GM18907 (cell line): ENCODE measurements around the gene PAFAH2.
A peak's percentile ranks its signal among the peaks of the same experiment; 100 is the strongest.

Experiments used
- ATAC-seq: cut with Tn5 transposase; IDR thresholded peaks from one replicate; pipeline ENCODE4 v1.9.1; 2021; ENCODE audit warnings: mild to moderate bottlenecking, moderate library complexity; ENCODE audit not compliant: unreplicated experiment

PAFAH2 gene

DNA sequence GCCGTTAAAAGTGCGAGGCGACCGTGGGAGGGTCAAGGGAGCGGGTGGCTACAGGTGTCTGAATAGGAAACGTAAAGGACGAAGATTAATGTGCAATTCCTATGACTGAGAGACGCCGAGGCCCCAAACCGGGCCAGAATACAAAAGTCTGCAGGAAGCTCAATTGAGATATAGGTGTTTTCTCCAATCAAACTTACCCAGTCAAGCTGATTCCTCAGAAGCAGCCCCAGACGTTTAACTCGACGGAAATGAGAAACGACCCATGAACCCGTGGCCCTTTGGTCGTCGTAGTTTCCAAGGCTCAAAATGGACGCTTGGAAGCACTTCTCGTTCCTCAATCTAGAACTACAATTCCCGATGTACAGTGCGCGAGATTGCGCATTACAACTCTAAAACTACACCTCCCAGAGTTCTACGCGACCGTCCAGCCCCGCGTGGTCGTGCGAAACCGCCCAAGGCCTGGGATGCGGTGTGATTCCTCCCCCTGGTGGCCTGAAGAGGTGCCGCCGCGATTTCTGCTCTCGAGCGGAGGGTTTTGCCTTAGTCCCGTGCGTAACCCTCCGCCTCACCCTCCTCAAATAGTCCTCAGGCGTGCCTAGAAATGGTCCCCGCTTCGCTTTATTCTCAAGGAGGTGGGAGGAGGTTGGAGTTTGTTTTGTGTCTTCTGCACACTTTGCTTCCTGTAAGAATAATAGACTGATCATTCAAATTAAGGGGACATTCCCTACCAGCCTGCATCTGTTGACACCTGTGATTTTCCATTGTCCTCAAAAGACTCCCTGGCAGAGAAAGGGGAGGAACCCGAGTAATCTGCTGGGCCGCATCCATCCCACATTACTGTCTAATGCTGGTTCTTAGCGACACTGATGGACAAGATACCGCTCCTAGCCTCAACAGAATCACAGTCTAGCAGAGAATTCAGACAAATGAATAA is at the start of gene PAFAH2:
TSS of gene PAFAH2 (minus strand) at position 236 of the 934 bp plus-strand sequence. CDS start 7,247 bp downstream, outside the sequence.
- ATAC-seq = peak; percentile 96

DNA sequence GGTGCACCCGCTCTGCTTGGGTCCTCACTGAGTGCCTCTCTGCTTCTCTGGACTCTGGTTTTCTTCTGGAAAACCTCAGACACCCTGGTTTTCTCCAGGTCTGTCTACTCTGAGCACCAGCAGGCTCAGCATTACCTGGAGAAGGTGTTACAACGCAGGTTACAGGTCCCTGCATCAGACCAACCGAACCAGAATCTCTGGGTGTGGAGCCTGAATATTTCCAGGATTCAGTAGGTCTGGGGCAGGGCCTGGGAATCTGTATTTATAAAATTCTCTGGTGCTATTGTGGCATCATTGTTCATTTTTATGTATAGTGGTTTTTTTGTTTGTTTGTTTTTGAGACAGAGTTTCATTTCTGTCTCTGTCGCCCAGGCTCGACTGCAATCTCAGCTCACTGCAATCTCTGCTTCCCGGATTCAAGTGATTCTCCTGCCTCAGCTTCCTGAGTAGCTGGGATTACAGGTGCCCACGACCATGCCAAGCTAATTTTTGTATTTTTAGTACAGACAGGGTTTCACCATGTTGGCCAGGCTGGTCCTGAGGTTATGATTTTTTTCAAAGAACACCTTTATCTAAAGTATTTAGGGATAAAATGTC is 49.5 kb upstream of the PAFAH2 start:
- ATAC-seq = no peak

DNA sequence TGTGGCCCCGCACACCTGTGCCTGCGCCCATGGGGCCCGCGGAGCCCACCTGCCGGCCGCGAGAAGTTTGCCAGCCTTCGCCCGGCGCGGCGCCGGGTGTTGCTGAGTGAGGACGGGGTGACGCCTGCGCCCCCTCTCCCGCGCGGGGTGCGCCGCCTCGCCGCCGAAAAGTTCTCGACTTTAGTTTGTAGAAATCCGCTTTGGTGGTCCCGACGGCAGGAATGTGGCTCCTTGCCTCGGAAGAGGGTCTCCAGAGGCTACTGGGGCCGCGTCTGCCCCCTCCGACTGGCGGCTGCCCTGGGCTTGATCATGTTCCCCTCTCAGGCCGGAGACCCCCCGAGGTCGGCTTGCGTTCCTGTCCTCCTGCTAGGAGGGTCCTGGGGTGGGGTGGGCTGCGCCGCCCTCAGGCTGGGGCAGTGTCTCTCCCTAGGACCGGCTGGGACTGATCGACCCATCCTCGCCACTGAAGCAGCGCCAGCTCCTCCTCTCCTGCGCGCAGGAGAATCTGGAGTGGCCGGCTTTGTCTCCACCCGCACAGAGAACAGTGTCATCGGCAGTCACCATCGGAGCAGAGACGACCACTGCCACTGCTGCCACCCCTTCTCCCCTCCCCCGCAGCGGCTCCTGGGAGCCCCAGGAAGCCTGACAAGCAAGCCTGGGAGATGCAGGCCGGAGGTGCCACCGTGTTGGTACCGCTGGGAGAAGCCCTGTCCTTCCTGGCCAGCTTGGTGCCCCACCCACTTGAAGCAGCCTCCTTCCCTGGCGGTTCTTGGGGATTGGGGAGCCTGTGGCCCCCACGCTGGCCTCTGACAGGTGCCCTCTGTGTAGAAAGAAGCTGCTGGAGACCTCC is 48.6 kb upstream of the PAFAH2 start:
- no peak for ATAC-seq

DNA sequence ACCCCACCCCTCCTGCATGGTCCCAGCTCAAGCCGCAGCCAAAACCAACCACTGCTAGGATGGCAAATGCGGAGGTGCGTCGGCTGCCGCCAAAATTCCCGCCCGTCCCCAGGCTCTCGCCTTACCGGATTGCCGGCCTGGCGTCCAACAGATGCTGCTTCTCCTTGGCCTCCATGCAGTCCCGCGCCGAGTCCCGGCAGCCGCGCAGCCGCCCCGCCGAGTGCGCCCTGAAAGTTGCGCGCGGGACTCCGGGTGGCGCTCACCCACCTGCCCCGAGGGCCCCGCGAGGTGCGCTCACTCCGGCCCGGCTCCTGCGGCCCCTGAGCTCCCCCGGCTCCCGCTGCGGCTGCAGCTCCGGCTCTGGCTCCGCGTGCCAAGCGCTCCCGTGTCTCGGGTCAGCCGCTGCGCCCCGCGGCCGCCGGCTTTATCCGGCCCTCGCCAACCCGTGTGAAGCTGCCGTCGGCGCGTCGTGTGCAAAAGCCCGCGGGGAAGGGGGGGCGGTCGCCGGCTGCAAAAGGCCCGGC is 47.9 kb upstream of the PAFAH2 start, which contains the start of gene SLC30A2:
TSS of gene SLC30A2 (minus strand) at position 397 of the 524 bp plus-strand sequence. CDS start at position 175, 222 bp downstream.
- no peak for ATAC-seq

DNA sequence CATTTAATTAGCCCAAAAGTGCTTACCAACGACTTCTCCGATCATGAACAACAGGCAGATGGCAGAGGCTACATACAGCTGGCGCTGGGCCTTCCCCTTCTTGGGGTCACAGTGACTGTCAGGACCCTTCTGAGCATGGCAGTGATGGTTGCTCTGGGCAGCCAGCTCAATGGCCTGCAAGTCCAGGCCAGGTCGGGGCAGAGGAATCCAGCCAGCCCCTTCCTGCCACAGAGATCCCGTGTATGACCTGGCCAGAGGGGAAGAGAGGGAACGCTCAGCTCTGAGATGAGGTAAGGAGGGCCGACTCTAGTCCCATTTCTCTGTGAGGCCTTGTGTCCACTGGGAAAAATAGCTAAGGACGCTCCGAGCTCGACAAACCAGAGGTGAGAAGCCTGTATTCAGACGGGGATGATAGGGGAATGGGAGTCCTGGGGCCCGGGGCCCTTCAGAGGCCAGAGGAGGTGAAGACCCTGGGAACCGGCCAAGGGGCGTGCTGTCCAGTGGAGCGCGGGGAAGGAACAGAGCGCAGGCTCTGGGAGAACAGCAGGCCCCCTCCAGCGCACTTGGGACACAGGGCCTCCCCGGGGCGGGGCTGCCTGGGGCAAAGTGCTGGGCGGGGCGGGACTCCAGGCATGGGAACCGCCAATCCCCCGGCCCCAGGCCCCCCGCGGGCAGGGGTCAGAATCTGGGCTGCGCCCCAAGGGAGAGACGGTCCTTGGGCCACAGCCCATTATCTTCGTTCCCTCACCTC is 47.3 kb upstream of the PAFAH2 start:
- no peak for ATAC-seq

DNA sequence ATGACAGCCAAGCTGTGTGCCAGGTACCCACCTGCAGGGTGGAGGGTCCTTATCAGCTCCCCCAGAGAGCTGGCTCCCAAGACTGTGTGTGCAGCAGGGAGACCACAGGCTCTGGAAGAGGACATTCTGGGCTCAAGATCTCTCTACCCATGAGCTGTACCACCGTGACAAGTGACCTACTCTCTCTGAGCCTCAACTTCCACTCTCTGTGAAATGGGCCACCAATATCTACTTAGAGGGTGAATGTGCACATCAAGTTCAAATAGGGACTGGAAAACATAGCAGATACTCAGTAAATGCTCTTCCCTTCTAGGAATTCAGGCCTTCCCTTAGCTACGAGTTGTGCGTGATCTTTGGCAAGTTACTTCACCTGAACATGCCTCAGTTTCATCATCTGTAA is 46.6 kb upstream of the PAFAH2 start:
- ATAC-seq = no peak

DNA sequence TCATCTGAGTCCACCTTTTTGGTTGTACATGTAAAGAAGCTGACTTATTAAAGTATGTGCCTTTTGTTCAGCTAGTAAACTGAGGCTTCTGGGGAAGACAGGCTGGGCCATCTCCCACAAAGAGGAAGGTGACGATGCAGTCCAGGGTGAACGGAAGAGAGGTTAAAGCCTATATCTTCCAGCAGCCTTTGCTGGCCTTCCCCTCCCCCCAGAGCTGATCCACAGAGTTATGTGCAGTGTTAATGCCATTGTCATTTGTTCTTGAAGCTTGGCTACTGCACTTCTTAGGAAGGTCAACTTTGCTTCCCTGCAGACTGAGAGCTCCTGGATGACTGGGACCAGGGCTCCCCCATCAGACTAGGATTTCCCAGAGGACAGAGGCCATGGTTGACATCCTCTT is 45.9 kb upstream of the PAFAH2 start:
- ATAC-seq = no peak

DNA sequence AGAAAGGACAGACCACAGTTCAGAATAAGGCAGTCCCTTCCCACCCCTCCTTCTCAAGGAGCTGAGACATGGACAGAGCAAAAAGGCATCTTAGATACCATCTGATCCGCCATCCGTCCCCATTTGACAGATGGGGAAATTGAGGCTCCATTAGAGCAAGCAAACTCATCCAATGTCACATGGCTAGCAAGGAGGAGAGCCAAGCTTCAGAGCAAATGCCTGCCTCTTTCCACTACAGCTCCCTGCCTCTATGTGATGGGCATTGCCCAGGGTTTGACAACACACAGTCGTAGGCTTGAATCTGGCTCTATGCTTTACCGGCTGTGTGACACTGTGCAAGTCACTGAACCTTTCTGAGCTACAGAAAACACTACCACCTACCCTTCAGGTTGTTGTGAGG is 44.1 kb upstream of the PAFAH2 start:
- ATAC-seq = no peak

DNA sequence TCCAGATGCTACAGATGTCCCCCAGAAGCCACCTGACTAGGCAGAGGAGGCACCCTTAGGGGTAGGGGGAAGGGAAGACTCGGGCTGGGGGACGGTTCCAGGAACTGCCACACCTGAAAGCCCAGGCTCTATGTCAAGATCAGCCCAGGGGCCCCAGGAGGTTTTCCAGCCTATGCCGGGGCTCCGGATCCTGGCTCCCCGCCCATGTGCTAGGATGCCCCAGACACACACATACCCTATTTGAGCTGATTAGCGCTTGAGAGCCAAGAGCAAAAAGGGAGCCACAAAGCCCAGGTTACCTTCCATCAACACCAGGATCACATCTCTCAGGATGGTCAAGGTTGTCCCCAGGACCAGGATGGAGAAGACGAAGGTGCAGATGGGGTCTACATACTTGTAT is 43.5 kb upstream of the PAFAH2 start:
- no peak for ATAC-seq

DNA sequence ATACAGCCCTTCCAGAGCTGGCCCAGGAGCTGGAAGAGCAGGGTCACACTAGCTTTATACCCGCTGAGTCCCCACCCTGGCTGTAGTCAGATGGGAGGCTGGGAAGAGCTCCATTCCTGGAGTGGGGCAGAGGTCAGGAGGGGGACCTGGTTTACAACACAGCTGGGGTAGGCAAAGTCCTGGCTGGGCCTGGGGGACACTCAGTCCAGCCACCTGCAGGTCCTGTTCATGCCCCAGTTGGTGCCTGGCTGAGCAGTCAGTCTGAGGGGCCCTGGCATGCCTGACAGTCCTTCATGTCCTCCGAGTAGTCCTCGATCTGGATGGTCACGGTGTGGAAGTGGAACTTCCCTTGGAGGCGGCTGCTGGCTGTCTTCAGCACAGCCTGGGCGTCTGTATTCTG is 41.0 kb upstream of the PAFAH2 start:
- no peak for ATAC-seq

DNA sequence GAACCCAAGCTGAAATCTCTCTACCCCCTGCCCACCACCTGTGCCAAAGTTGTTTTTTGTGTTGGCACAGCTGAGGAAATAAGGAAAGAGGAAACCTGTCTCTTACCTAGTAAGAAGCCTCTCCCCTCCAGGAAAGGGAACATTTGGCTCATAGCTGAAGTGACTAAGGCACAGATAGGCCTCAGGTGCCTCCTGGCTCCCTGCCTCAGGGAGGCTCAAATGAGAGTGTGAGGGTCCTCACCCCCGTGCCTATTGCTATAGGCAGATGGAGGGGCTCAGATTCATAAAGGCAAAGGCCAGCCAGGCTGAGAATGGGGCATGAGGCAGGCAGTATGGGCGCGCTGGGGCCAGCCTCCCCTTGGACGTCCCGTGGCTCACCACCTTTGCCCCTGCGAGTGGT is 40.6 kb upstream of the PAFAH2 start:
- ATAC-seq = no peak

DNA sequence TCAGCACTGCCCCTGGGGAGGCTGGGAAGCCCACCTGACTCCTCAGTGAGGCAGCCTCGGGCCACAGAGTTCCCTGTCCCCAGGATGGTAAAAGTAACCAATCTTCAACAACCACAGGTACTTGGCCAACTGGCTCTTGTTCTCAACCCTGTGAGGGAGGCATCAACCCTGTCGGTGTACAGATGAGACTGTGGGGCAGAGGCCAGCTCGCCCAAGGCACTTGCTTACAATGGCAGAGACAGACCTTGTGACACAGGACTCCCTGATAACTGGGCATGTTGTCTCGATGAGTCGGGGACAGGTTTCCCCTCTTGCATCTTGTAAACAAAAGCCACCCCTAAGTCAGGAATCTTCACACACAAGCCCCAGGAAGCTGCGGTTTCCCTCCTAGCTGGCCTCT is 40.0 kb upstream of the PAFAH2 start:
- no peak for ATAC-seq

DNA sequence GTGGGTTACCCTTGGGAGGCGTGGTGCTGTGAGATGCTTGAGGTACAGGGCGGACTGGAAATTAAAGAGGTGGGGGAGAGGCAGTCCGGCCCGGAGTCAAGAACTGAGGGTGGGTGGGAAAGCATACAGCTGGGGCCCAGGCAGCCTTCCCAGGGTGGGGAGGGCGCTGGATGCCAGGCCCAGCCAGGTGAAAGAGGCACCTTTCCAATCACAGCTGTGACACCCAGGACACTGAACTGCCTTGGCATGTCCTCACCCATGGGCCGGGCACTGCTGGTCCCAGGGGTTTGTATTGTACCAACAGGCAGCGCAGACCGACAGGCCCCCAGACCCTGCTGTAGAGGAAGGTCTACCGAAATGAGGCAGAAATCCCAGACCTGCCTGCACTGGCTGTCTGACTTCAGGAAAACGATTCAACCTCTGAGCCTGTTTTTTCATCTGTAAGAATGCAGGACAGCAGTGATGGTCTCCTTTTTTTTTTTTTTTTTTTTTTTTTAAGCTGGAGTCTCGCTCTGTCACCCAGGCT is 39.0 kb upstream of the PAFAH2 start:
- ATAC-seq = no peak

DNA sequence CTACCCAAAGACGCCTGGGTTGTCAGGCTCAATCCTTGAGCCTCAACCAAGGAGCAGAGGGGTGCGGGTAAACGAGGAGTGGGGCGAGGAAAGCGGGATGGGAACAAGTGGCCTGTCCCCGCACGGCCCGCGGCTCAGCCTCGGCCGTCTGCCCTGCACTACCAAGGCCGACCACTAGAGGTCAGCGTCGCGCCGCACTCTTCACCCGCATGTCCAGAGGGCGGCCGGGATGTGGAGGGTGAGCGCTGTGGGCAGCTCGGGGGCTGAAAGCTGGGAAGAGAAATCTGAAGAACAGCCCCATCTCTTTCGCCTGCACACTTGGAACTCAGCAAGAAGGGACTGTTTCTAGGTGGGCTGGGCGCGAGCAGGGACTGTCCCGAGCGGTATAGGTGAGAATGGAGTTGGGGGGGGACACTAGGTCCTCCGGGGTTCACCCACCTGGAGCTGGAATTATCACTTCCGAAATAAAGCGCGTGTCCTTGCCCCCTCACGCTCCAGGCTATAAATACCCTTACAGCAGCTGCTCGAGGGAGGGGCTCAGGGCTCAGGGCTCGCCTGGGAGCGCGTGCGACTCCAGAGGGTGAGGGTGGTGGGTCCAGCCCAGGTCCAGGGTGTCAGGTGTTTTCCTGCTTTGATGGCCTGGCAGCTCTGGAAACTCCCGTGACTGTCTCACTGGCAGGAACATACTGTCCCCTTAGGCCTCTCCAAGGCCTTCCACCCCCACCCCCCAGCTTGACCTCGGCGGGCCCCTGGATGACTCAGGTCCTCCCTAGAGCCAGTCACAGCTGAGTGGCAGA is 38.3 kb upstream of the PAFAH2 start:
- ATAC-seq = peak; percentile 72

DNA sequence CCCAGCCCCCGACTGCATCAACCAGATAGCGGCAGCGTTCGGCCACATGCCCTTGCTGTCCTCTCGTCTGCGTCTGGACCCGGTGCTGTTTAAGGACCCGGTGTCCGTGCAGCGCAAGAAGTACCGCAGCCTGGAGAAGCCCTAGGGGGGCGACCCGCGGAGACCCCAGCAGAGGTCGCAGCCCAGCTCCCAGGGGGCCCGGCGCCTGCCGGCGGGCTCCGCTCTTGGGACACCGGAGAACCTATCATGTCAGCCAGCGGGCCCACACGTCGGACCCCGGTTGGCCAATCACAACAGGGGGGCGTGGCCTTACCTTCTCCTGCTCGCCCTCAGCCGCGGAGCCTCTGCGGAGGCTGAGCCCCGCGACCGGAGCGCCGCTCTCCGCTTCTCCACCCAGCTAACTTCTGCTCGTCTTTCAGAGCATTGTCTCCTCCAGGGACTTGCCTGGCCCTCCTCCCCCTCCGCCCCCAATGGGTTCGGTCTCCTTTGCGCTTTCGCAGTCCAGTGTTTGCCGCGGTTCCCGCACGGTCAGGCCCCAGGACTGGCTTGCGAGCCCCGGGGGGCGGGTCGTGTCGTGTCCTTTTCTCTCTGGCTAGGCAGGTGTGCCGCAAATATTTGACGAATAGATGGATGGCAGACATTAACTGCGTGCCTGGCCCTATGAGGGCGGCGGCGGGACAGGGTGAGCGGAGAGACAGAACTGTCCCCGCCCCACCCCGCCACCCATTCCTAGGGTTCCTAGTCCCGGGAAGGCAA is 37.5 kb upstream of the PAFAH2 start:
- peak; percentile 80 for ATAC-seq

DNA sequence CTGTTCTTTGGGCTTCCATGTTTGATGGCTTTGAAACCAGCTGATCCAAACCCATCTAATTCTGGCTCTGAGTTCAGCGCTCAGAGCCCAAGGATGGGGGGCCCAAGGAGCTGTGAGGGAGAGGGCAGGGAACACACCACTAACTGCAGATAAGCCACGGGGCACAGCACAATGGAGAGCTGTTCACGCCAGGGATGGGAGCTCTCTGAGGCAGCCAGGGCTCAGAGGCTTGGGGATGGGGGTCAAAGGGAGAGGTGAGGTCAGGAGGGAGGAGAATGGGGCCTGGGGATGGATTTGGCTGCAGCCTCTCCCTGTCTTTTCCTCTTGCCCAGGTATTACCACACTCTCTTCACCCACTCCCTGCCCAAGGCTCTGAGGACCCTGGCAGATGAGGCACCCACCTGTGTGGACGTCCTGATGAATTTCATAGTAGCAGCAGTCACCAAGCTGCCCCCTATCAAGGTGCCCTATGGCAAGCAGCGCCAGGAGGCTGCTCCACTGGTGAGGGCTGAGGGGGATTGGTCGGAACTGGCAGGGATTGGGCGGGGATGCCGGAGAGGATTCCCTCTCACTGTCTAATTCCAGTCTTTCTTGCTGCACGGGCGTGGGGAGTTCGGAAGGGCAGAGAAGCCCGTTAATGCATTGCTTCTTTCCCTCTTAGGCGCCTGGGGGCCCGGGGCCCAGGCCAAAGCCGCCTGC is 36.8 kb upstream of the PAFAH2 start:
- no peak for ATAC-seq

DNA sequence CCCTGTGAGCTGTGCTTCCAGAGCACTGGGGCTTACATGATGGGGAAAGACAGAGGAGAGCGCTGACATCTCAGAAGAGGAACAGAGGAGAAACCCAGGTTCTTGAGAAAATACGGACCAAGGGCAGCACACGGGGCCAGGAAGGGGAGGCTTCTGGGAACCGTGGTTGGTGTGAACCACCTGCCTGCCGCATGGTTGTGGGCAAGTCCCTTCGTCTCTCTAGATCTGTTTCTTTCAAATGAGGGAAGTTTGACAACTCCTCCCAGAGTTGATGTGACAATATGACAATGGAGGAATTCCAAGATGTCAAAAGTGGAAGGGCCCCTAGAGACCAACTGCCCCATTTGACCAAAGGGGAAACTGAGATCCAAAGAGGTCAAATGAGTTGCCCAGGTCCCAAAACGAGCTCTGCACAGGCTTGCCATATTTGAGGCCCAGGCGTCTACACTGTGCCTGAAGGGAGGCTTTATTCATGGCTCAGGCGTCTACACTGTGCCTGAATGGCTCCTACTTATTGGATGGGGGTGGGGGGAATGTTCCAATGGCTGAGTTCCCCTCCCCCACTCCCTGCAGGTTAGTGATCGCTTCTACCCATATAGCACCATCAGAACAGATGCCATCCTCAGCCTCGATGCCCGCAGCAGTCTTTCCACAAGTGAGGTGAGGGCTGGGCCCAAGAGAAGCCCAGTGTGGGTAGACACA is 34.9 kb upstream of the PAFAH2 start:
- no peak for ATAC-seq
